ENCODE data around the gene FANK1.

- TF ChIP-seq CTCF (IDR thresholded peaks at IDR 0.05) (no peak), POLR2A (IDR thresholded peaks at IDR 0.05) (no peak)
Observed at GRCh38 chr10:126041804-126042231, 145.5 kb downstream of the FANK1 start.
